WTC11 (cell line): ENCODE results near the gene LRRC66. TPM values are rescaled to one million over a fixed set of nuclear protein-coding genes. Genes with fewer than 3 reads are reported as not detected.

Source experiments
- ATAC-seq: fragments of 200-7000 bp; cut with Tn5 transposase; 2 replicates; pipeline ENCODE4 v1.10.0; 2021; ENCODE audit warnings: mild to moderate bottlenecking, moderate library complexity
- CTCF ChIA-PET: fragments of 300-600 bp; sonication (Branson Sonifier 250); formaldehyde crosslinking; loops from one replicate; lab custom pipeline; 2021; ENCODE audit warnings: antibody characterized with exemption; lab: Charles Lee
- POLR2A ChIA-PET: fragments of 350-600 bp; sonication (Branson Sonifier 250); formaldehyde crosslinking; loops from one replicate; lab custom pipeline; 2021; ENCODE audit warnings: antibody characterized with exemption; lab: Charles Lee
- DNase-seq: peaks from one replicate; pipeline ENCODE4 v3.0.0; 2021; ENCODE audit warnings: low spot score
- H3K27ac Mint-ChIP-seq: 2 replicates; pipeline ENCODE4 v1.8.0; 2021; ENCODE audit warnings: mixed read lengths
- H3K27me3 Mint-ChIP-seq: 2 replicates; pipeline ENCODE4 v1.8.0; 2021; ENCODE audit warnings: low read depth, mild to moderate bottlenecking, moderate library complexity, mixed read lengths
- H3K36me3 Mint-ChIP-seq: 2 replicates; pipeline ENCODE4 v1.8.0; 2021; ENCODE audit warnings: mixed read lengths
- H3K4me1 Mint-ChIP-seq: 2 replicates; pipeline ENCODE4 v1.8.0; 2022; ENCODE audit warnings: mixed read lengths
- H3K4me3 Mint-ChIP-seq: 2 replicates; pipeline ENCODE4 v1.8.0; 2021; ENCODE audit warnings: mild to moderate bottlenecking, moderate library complexity, mixed read lengths
- H3K9me3 Mint-ChIP-seq: 2 replicates; pipeline ENCODE4 v1.8.0; 2021; ENCODE audit warnings: mixed read lengths
- CBFB ChIP-seq: sonication (generic); formaldehyde crosslinking; IDR thresholded peaks from 2 replicates; pipeline ENCODE4 v1.8.1; 2022; ENCODE audit warnings: mild to moderate bottlenecking, low read depth, missing genetic modification reagents
- HMGA2 ChIP-seq: fragments of 250-450 bp; sonication (Bioruptor Pico); IDR thresholded peaks from 2 replicates; pipeline ENCODE4 v1.4.0; 2021; ENCODE audit warnings: mild to moderate bottlenecking, moderate library complexity
- JAZF1 ChIP-seq: fragments of 250-450 bp; sonication (Bioruptor Pico); IDR thresholded peaks from 2 replicates; pipeline ENCODE4 v1.9.0; 2021; ENCODE audit warnings: moderate library complexity, mild to moderate bottlenecking, inconsistent platforms
- JUN ChIP-seq: sonication (generic); formaldehyde crosslinking; IDR thresholded peaks from 2 replicates; pipeline ENCODE4 v1.8.0; 2023; ENCODE audit warnings: mild to moderate bottlenecking, missing genetic modification reagents
- MYBL2 ChIP-seq: sonication (generic); formaldehyde crosslinking; IDR thresholded peaks from 2 replicates; pipeline ENCODE4 v1.8.1; 2023; ENCODE audit warnings: mild to moderate bottlenecking, moderate library complexity, missing genetic modification reagents
- NFYB ChIP-seq: sonication (generic); formaldehyde crosslinking; conservative IDR thresholded peaks from 2 replicates; pipeline ENCODE4 v1.8.0; 2022; ENCODE audit warnings: low read depth, missing genetic modification reagents
- RELA ChIP-seq: sonication (generic); formaldehyde crosslinking; IDR thresholded peaks from 2 replicates; pipeline ENCODE4 v1.8.1; 2022; ENCODE audit warnings: missing genetic modification reagents, mild to moderate bottlenecking, borderline replicate concordance
- SP1 ChIP-seq: sonication (generic); formaldehyde crosslinking; conservative IDR thresholded peaks from 2 replicates; pipeline ENCODE4 v1.8.1; 2022; ENCODE audit warnings: missing genetic modification reagents
- TEAD4 ChIP-seq: sonication (generic); formaldehyde crosslinking; IDR thresholded peaks from 2 replicates; pipeline ENCODE4 v1.8.0; 2022; ENCODE audit warnings: mild to moderate bottlenecking, missing genetic modification reagents
- ZNF232 ChIP-seq: sonication (generic); formaldehyde crosslinking; IDR thresholded peaks from 2 replicates; pipeline ENCODE4 v1.8.0; 2022; ENCODE audit warnings: mild to moderate bottlenecking, missing genetic modification reagents
- ZNF416 ChIP-seq: fragments of 250-450 bp; sonication (Bioruptor Pico); IDR thresholded peaks from 2 replicates; pipeline ENCODE4 v1.9.0; 2021; ENCODE audit warnings: mild to moderate bottlenecking, inconsistent platforms
- ZNF425 ChIP-seq: fragments of 250-450 bp; sonication (Bioruptor Pico); conservative IDR thresholded peaks from 2 replicates; pipeline ENCODE4 v1.9.0; 2021; ENCODE audit warnings: mild to moderate bottlenecking
- ZNF532 ChIP-seq: fragments of 250-450 bp; sonication (Bioruptor Pico); IDR thresholded peaks from 2 replicates; pipeline ENCODE4 v1.9.0; 2021; ENCODE audit warnings: mild to moderate bottlenecking, borderline replicate concordance
- total RNA-seq: library from RNA; stranded (reverse); gene quantifications from 3 replicates; pipeline ENCODE4 v1.2.3, GENCODE V29; 2021
- TF ChIP-seq, protein P1 (sequence below): sonication (generic); formaldehyde crosslinking; IDR thresholded peaks from 2 replicates; pipeline ENCODE4 v1.8.1; 2023; ENCODE audit warnings: mild to moderate bottlenecking, missing genetic modification reagents, borderline replicate concordance
- TF ChIP-seq, protein P2 (sequence below): fragments of 250-450 bp; sonication (Bioruptor Pico); IDR thresholded peaks from 2 replicates; pipeline ENCODE4 v1.8.0; 2021; ENCODE audit warnings: mild to moderate bottlenecking
- TF ChIP-seq, protein P3 (sequence below): sonication (generic); formaldehyde crosslinking; IDR thresholded peaks from 2 replicates; pipeline ENCODE4 v1.8.1; 2022; ENCODE audit warnings: mild to moderate bottlenecking, moderate library complexity, missing genetic modification reagents

Gene LRRC66
- total RNA-seq, 1 experiment from 2014 or later: not detected

GRCh38 chr4:52036886-52037530 is 16.8 kb upstream of the LRRC66 start (continued):
- TF ChIP-seq, protein P1, sequence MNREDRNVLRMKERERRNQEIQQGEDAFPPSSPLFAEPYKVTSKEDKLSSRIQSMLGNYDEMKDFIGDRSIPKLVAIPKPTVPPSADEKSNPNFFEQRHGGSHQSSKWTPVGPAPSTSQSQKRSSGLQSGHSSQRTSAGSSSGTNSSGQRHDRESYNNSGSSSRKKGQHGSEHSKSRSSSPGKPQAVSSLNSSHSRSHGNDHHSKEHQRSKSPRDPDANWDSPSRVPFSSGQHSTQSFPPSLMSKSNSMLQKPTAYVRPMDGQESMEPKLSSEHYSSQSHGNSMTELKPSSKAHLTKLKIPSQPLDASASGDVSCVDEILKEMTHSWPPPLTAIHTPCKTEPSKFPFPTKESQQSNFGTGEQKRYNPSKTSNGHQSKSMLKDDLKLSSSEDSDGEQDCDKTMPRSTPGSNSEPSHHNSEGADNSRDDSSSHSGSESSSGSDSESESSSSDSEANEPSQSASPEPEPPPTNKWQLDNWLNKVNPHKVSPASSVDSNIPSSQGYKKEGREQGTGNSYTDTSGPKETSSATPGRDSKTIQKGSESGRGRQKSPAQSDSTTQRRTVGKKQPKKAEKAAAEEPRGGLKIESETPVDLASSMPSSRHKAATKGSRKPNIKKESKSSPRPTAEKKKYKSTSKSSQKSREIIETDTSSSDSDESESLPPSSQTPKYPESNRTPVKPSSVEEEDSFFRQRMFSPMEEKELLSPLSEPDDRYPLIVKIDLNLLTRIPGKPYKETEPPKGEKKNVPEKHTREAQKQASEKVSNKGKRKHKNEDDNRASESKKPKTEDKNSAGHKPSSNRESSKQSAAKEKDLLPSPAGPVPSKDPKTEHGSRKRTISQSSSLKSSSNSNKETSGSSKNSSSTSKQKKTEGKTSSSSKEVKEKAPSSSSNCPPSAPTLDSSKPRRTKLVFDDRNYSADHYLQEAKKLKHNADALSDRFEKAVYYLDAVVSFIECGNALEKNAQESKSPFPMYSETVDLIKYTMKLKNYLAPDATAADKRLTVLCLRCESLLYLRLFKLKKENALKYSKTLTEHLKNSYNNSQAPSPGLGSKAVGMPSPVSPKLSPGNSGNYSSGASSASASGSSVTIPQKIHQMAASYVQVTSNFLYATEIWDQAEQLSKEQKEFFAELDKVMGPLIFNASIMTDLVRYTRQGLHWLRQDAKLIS (CRISPR knock-in tag): no peak

GRCh38 chr4:52035190-52035589 is 15.0 kb upstream of the LRRC66 start:
- H3K4me3 Mint-ChIP-seq: no peak overlapping the region
- H3K27me3 Mint-ChIP-seq: peaks cover 17% of the 10 kb centered on the region
- ATAC-seq: no peak
- POLR2A ChIA-PET: no interaction called here
- no peak overlapping the region for H3K27ac Mint-ChIP-seq
- CTCF ChIA-PET: no interaction called here
- H3K4me1 Mint-ChIP-seq: peaks cover 26% of the 10 kb centered on the region
- H3K36me3 Mint-ChIP-seq: peaks cover 14% of the 10 kb centered on the region
- no peak for DNase-seq
- TF ChIP-seq ZNF232 (CRISPR knock-in tag) (no peak), HMGA2 (no peak), ZNF532 (CRISPR knock-in tag) (no peak)
- H3K9me3 Mint-ChIP-seq: no peaks in the 10 kb centered on the region

DNA sequence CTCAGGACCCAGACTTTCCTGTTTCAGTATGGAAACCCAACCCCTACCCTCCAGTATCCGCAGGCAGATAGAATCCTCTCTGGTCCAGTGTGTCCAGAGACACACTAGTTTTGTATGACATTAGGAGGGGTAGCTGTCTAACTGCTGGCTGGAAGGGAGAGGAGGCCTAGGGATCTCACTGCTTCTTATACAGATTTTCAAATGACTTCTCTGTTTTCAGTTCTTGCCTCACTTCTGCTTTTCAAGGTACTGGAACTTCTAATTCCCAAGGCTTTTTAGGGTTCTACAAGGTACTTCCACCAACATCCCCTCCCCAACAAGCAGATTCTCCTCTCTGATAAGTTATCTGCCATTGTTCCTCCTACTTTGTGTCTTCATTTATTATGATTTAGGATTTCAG is 11.8 kb upstream of the LRRC66 start:
- POLR2A ChIA-PET: no interaction called here
- DNase-seq (no peak), ATAC-seq (no peak)
- CTCF ChIA-PET: interaction anchor here (0.6 kb wide), 1 partner anchor 1874 kb away, joined by 3 read pairs; no protein-coding TSS in a partner anchor
- no peak for TF ChIP-seq ZNF416 (CRISPR knock-in tag)
- TF ChIP-seq NFYB: no peak
- TF ChIP-seq, protein P1 (CRISPR knock-in tag): no peak
- TF ChIP-seq, protein P2, sequence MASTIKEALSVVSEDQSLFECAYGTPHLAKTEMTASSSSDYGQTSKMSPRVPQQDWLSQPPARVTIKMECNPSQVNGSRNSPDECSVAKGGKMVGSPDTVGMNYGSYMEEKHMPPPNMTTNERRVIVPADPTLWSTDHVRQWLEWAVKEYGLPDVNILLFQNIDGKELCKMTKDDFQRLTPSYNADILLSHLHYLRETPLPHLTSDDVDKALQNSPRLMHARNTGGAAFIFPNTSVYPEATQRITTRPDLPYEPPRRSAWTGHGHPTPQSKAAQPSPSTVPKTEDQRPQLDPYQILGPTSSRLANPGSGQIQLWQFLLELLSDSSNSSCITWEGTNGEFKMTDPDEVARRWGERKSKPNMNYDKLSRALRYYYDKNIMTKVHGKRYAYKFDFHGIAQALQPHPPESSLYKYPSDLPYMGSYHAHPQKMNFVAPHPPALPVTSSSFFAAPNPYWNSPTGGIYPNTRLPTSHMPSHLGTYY: no peak
- no peak for TF ChIP-seq CBFB (CRISPR knock-in tag)
- no peak for TF ChIP-seq SP1 (CRISPR knock-in tag)
- TF ChIP-seq JAZF1 (CRISPR knock-in tag): no peak
- TF ChIP-seq ZNF425 (CRISPR knock-in tag): no peak
- TF ChIP-seq JUN (CRISPR knock-in tag): no peak
- TF ChIP-seq, protein P3, sequence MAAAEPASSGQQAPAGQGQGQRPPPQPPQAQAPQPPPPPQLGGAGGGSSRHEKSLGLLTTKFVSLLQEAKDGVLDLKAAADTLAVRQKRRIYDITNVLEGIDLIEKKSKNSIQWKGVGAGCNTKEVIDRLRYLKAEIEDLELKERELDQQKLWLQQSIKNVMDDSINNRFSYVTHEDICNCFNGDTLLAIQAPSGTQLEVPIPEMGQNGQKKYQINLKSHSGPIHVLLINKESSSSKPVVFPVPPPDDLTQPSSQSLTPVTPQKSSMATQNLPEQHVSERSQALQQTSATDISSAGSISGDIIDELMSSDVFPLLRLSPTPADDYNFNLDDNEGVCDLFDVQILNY (CRISPR knock-in tag): no peak
- no peak for TF ChIP-seq RELA
- TF ChIP-seq MYBL2: no peak
- no peak for TF ChIP-seq TEAD4 (CRISPR knock-in tag)
- Mint-ChIP-seq H3K36me3 (peaks cover 33% of the 10 kb centered on the region), H3K27ac (no peak overlapping the region), H3K4me1 (peaks cover 11% of the 10 kb centered on the region), H3K9me3 (no peaks in the 10 kb centered on the region), H3K27me3 (no peaks in the 10 kb centered on the region), H3K4me3 (no peak overlapping the region)
